GM19328 (cell line): ENCODE data around the gene CARNS1.

ENCODE experiments used
- ATAC-seq: cut with Tn5 transposase; IDR thresholded peaks from one replicate; pipeline ENCODE4 v1.9.1; 2021; ENCODE audit warnings: mild to moderate bottlenecking, moderate library complexity; ENCODE audit not compliant: unreplicated experiment

CARNS1 gene

GRCh38 chr11:67375320-67376055, 40.0 kb upstream of the CARNS1 start:
- ATAC-seq, result no peak

GRCh38 chr11:67376063-67376820, 39.2 kb upstream of the CARNS1 start:
- ATAC-seq, result no peak

DNA sequence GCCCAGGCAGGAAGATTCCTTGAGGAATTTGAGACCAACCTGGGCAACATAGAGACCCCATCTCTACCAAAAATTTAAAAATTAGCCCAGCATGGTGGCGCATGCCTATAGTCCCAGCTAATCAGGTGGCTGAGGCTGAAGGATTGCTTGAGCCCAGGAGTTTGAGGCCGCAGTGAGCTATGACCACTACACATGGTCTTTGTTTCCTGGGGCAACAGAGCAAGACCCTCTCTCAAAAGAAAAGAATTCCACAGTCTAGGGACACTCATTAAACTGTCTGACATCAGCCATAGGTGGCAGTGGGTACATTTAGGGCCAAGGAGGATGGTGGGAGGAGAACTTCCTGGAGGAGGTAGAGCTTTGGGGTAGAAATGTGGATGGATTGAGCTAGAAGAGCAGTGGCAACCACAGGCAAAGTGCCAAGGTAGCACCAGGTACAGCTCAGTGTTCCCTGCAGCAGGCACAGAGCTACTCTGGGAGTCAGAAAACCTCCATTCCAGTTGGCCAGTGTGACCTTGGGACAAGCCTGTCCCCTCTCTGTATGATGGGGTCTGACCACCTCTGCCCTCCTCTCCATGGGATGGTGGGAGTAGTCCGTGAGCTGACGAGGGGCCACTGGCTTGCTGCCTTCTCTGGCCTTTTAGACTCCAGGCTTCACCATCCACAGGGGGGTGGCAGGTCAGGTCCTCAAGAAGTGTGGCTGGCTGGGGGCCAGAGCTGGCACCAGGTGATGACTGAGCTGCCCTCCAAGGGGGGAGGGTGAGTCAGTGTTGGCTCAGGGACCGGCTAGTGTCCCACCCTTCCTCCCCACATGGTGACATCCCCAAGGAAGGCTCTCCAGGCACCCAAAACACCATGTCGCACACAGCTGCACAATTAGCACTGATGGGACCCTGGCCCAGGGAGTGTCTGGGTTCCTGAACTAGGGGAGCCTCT, 38.3 kb upstream of the CARNS1 start:
- no peak for ATAC-seq

- ATAC-seq, result no peak
These were observed 36.9 kb upstream of the CARNS1 start for GRCh38 chr11:67378544-67378943.

- ATAC-seq, result no peak
These were observed 36.1 kb upstream of the CARNS1 start for GRCh38 chr11:67379061-67380058.

DNA sequence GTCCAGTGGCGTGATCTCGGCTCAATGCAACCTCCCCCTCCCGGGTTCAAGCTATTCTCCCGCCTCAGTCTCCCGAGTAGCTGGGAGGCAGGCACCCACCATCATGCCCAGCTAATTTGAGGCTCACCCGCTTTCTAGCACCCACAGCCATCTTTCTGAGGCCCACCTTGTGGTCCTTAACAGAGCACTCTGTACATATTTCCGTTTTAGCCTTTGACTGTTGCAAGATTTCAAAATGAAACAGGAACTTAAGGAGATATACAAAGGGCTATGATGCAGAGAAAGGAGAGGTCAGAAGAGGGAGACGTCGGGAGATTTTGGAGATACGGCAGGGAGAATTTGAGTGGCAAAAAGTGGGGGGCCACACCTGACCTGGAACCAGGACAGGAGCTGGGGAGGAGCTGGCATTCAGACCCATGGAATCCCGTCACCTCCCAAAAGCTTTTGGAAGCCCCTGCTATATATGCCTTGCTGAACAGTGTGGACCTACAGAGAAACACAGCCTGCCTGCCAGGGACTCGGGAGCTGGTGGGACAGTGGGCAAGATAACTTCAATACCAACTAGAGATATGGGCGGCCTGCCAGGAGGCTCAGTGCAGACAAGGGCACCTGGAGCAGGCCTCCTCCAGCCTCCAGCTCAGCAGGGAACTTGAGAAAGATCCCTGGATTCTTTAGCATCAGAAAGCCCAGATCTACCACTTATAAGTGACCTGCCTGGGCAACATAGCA, 34.1 kb upstream of the CARNS1 start:
- no peak for ATAC-seq

DNA sequence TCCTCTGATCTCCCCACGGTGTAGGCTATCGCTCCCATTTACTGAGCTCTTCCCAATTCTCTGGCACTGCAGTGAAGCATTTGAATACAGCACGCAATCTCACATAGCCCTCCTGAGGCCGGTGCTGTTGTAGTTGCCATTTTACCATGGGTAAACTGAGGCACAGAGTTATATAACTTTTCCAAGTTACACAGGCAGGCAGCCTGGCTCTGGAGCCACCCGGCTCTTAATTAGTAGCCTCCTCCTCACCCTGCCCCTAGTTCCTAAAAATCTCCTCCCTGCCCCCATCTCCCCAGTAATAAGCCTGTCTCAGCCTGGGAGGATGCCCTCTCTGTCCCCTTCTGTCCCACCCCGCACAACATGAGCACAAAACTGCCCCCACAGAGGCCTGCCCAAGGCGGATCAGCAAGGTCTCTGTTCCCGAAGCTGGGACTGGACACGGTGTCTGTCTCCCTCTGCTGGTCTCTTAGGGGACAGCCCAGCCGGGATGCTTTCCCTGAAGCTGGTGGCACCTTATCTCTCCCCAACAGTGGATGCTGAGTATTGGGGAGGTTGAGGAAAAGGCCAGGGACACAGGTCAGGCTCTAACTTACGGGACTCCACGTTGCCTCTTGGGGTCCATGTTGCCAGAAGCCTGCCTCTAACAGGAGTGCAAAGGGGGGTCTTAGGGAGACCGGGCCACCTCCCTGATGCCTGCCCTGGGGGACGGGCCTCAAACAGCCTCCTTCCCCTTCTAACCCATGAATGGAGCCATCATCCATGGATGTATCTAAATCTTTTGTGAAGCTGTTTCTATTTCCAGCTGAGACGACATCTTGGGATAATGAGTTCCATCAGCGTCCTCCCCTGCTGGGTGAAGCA, 33.0 kb upstream of the CARNS1 start:
- ATAC-seq, result no peak

DNA sequence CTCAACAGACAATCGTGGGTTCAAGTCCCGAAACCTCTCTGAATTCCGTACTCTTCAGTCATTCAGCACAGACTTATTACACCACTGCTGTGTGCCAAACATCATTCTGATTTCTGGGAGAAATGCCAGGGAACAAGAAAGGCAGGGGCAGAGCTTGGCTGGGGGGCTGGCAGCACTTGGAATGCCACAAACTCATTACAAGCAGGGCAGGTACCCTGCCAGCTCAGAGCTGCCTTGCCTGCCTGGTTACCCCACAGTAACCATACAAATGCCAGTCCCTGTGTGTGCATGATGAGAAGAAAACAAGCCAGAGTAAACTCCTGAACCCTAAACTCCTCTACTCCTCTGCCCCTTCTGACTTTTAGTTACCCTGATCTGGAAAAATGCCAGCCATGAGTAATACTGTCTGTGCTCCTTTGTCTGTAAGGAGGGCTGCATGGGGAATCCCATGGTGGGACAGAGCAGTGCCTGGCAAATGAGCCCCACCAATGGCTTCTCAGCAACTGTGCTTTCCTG, 30.6 kb upstream of the CARNS1 start:
- ATAC-seq, result no peak

GRCh38 chr11:67387069-67387468, 28.4 kb upstream of the CARNS1 start:
- no peak for ATAC-seq

- no peak for ATAC-seq
These were observed 28.0 kb upstream of the CARNS1 start for GRCh38 chr11:67387518-67387917.

DNA sequence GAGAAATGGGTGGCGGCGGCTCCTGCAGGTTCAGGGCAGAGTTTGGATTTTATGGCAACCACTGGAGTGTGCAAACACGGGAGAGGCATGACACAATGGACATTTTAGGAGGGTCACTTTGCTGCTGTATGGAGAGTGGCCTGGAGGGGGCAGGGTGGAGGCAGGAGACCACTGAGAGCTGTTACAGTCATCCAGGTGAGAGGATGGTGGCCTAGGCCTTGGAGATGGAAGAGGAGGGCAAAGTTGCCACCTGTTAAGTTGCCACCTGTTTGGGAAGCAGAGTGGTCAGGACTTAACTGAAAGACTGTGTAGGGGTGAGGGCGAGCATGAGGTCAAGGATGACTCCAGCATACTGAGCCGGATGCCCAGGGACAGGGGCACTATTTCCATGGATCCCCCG, 26.0 kb upstream of the CARNS1 start:
- no peak for ATAC-seq

GRCh38 chr11:67390947-67391303, 24.6 kb upstream of the CARNS1 start:
- ATAC-seq, result no peak

DNA sequence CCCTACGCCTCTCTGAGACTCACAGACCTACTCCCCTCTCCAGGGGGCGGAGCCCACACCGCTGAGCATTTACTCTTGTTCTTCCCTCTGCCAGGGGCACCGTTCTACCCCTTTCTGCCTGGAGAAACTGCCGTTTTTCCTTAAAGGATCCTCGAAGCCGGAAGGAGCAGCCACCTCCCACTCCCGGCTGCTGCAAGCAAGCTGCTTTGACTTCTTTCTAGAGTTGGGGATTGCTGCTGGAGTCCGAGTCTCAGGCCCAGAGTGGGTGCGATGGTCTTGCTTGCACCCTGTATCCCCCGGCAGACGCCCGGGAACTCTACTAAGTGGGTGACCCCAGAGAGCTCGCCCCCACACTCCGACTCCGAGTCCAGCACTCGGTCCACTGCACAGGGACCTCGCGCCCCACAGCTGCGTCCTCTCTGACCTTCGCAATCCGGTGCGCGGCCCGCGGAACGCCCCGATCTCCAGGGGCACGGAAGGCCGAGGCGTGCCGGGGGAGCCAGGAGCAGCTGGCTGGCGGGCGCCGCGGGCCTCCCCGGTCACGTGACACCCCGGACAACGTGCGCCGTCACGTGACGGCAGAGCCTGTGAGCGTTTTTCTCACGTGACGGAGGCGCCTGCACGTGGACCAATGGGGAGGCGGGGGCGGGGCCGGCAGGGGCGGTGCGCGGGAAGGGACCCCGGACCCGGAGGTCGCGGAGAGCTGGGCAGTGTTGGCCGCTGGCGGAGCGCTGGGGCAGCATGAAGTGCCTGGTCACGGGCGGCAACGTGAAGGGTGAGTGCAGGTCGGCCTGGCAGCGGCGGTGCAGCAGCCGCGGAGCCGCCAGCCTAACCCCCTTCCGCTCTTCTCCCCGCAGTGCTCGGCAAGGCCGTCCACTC, 23.9 kb upstream of the CARNS1 start, which contains the start of gene RAD9A:
RAD9A (plus strand) TSS at position 683 of the 879 bp plus-strand sequence; CDS start at position 742, 59 bp downstream.
- ATAC-seq, result no peak

DNA sequence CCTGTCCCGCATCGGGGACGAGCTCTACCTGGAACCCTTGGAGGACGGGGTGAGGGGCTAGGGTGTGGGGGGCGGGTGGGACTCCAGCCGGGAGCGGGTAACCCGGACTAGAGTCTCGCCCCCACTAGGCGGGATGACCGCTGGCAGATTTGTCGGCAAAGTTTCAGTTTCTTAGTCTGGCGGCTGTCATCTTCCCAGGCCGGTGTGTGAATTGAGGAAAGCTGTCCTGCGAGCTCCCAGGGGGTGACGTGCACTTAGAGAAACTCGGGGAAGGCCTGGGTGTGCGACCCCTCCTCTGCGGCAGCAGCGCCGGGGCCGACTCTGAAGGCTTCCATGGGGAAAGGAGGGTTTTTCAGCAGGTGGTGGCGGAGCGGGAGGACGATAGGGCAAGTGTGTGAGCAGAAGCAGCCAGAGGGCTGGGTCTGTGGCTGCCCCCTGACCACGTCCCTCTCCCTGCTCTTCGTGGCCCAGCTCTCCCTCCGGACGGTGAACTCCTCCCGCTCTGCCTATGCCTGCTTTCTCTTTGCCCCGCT, 23.2 kb upstream of the CARNS1 start:
- ATAC-seq, result no peak

- no peak for ATAC-seq
These were observed 22.0 kb upstream of the CARNS1 start for GRCh38 chr11:67393437-67393836.

DNA sequence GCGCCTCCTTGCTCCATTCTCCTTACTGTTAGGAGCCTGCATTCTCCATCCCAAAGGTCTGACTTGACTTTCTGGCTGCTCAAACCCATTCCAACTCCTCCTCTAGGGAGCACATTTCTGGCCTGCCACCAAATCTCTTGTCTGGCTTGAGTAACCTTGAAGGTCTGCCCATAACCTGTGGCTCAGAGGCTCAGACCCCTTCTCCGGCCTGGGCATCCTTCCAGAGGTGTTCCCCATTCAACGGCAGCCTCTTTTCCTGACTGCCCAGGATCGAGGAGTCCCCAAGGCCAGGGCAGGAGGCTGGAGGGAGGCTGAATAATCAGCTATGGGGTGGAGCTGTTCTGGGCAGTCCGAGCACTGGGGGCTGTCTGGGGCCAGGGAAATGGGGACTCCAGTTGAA, 21.5 kb upstream of the CARNS1 start:
- ATAC-seq, result no peak
